Adrenal gland (tissue), 12 donors: ENCODE measurements around the gene ALG14. TPM values are rescaled to one million over a fixed set of nuclear protein-coding genes. Genes with fewer than 3 reads are reported as not detected.

Source experiments
- DNase-seq, 7 donors: peaks; one replicate each; pipeline ENCODE4 v3.0.0-alpha.2; 2019 to 2020
- H3K27ac ChIP-seq, 5 donors: fragments of 200-600 bp; sonication (generic) in 4 of 5; 1 replicate in 3 of 5; 2 replicates in 2 of 5; pipeline versions ENCODE4 v1.5.1 to v1.8.0; 2016 to 2020; ENCODE audit warnings: mild to moderate bottlenecking in 1 of 5
- H3K27me3 ChIP-seq: fragments of 200-600 bp; 2 replicates; pipeline ENCODE4 v1.8.0; 2021
- H3K36me3 ChIP-seq, 2 donors: fragments of 200-600 bp; replicated peaks in 1 of 2; 1 replicate in 1 of 2; 2 replicates in 1 of 2; pipeline versions ENCODE4 v1.5.1 to v1.8.0; 2018 to 2022
- H3K4me1 ChIP-seq, 2 donors: fragments of 200-600 bp; replicated peaks in 1 of 2; 1 replicate in 1 of 2; 2 replicates in 1 of 2; pipeline versions ENCODE4 v1.5.1 to v1.8.0; 2018 to 2021
- H3K4me3 ChIP-seq, 4 donors: fragments of 200-600 bp; sonication (generic) in 3 of 4; one replicate each; pipeline ENCODE4 v1.5.1; 2016 to 2018
- H3K9me3 ChIP-seq, 3 donors: fragments of 200-600 bp; sonication (generic) in 1 of 3; replicated peaks in 1 of 3; 1 replicate in 2 of 3; 2 replicates in 1 of 3; pipeline versions ENCODE4 v1.5.1 to v1.8.0; 2016 to 2021
- CTCF ChIP-seq, 6 experiments: fragments of 450-650 bp in 4 of 6; fragments of 200-600 bp in 2 of 6; sonication (generic) in 1 of 6; IDR thresholded peaks; 1 replicate in 5 of 6; 2 replicates in 1 of 6; pipeline versions ENCODE4 v1.5.1 to v1.8.0; 2016 to 2021; ENCODE audit warnings: antibody characterized with exemption in 6 of 6, mild to moderate bottlenecking in 2 of 6, moderate library complexity in 1 of 6
- POLR2A ChIP-seq, 2 donors: fragments of 450-650 bp; IDR thresholded peaks; one replicate each; pipeline ENCODE4 v1.6.1; 2017; ENCODE audit warnings: antibody characterized with exemption in 2 of 2, mild to moderate bottlenecking in 2 of 2, moderate library complexity in 1 of 2
- WGBS, 4 donors: extraction: QIAGEN DNeasy Blood & Tissue Kit in 2 of 4; methylation state at CpG; one replicate each; pipeline versions ENCODE4 v1.1.5 to v1.1.7; 2013 to 2017; 5-methylcytosine and 5-hydroxymethylcytosine counted together
- intact Hi-C, 2 donors: fragments of 100-400 bp; cut with DNase I; formaldehyde crosslinking; loops; one replicate each; pipeline versions ENCODE4 v1.14.1 to v1.15.0; 2022 to 2023
- polyA plus RNA-seq, 3 donors: library from polyadenylated mRNA; stranded (reverse); fragments of 200-250 nt in 2 of 3; fragments of 350-450 nt in 1 of 3; fragmentation: Illumina TruSeq in 1 of 3; extraction: RNeasy Lipid Tissue Mini Kit (QIAGEN cat#74804) in 1 of 3; gene quantifications; one replicate each; pipeline ENCODE4 v1.2.3, GENCODE V29; 2013 to 2014
- total RNA-seq, 9 donors: library from RNA; depleted of rRNA in 4 of 9; stranded (reverse); fragments of >200 nt in 4 of 9; fragments of 120-200 nt in 1 of 9; fragmentation: NEBNext Ultra II Directional in 1 of 9; extraction: Animal tissue kit (Norgen Biotek cat#: 25700) in 1 of 9; gene quantifications; one replicate each; pipeline versions ENCODE4 v1.1.0 to v1.2.4, GENCODE V29; 2013 to 2023
- donor health status: healthy with polysubstance abuse.
- donor health status: Bipolar disorder and iron deficiency.
- donor health status: DM: yes; HTN: yes; CAD: no.
- donor health status: DM: no; HTN: no; CAD: no.
- donor health status: DM: no; HTN: no; CAD: no.
- donor health status: DM: yes; HTN: yes; CAD: no.

ALG14 gene
- total and polyA plus RNA-seq, 12 donors, result 1.5 to 29.9 (median 14.3) TPM

- intact Hi-C loops, result loop anchor here in 1 of 2 donors (10.0 kb wide), 1 partner anchor 154 kb away; the partner anchor contains the start of gene RWDD3
- H3K4me3 ChIP-seq, result no peak overlapping the region
- DNase-seq, result no peak
- TF ChIP-seq POLR2A (IDR thresholded peaks at IDR 0.05) (no peak), CTCF (IDR thresholded peaks at IDR 0.05) (no peak)
- H3K36me3 ChIP-seq, result no peaks in the 10 kb centered on the region
- H3K9me3 ChIP-seq, result no peaks in the 10 kb centered on the region
- no peak overlapping the region for H3K27ac ChIP-seq
- no peaks in the 10 kb centered on the region for H3K27me3 ChIP-seq
- WGBS, 4 donors, result 67 to 96% (median 88%) methylated on average over 1 of the region's 1 CpG
- no peaks in the 10 kb centered on the region for H3K4me1 ChIP-seq
These were observed 8.1 kb upstream of the ALG14 start for GRCh38 chr1:95080879-95081278.

- Histone ChIP-seq H3K4me1 (no peaks in the 10 kb centered on the region), H3K9me3 (no peaks in the 10 kb centered on the region), H3K4me3 (no peak overlapping the region), H3K27me3 (no peaks in the 10 kb centered on the region), H3K36me3 (no peaks in the 10 kb centered on the region), H3K27ac (no peak overlapping the region)
- 83 to 90% (median 89%) methylated on average over 1 of the region's 1 CpG for WGBS, 4 donors
- intact Hi-C loops, result loop anchor here in 1 of 2 donors (10.0 kb wide), 1 partner anchor 154 kb away; the partner anchor contains the start of gene RWDD3
- no peak for DNase-seq
- TF ChIP-seq POLR2A (IDR thresholded peaks at IDR 0.05) (no peak), CTCF (IDR thresholded peaks at IDR 0.05) (no peak)
These were observed 7.7 kb upstream of the ALG14 start for GRCh38 chr1:95080446-95080845.

- TF ChIP-seq POLR2A (IDR thresholded peaks at IDR 0.05), result no peak
- no peak for TF ChIP-seq CTCF (IDR thresholded peaks at IDR 0.05)
- no peaks in the 10 kb centered on the region for H3K9me3 ChIP-seq
- intact Hi-C loops, result no loop called here
- no peaks in the 10 kb centered on the region for H3K27me3 ChIP-seq
- no peaks in the 10 kb centered on the region for H3K36me3 ChIP-seq
- H3K27ac ChIP-seq, result no peak overlapping the region
- H3K4me1 ChIP-seq, result peaks cover 0 to 9% of the 10 kb centered on the region in 2 donors
- no peak for DNase-seq
- H3K4me3 ChIP-seq, result no peak overlapping the region
These were observed 3.3 kb upstream of the ALG14 start for GRCh38 chr1:95076034-95076433.

- peak overlapping the region in 3 of 4 donors; percentile 50 to 88 (median 60) for H3K4me3 ChIP-seq
- no peaks in the 10 kb centered on the region for H3K36me3 ChIP-seq
- H3K27me3 ChIP-seq, result no peaks in the 10 kb centered on the region
- no peaks in the 10 kb centered on the region for H3K9me3 ChIP-seq
- WGBS, 4 donors, result 9 to 22% (median 18%) methylated on average over 3 of the region's 3 CpGs
- no peak for DNase-seq
- H3K27ac ChIP-seq, result peak overlapping the region in 3 of 5 donors; percentile 78 to 92 (median 81)
- intact Hi-C loops, result loop anchor here in 1 of 2 donors (5.0 kb wide), 1 partner anchor 159 kb away; the partner anchor contains the start of gene RWDD3
- TF ChIP-seq POLR2A (IDR thresholded peaks at IDR 0.05) (no peak), CTCF (IDR thresholded peaks at IDR 0.05) (no peak)
- peaks cover 0 to 9% of the 10 kb centered on the region in 2 donors for H3K4me1 ChIP-seq
These were observed 695 bp upstream of the ALG14 start for GRCh38 chr1:95073446-95073845.
